WTC11 (cell line): ENCODE results near the gene OGFOD3.

Experiments used
- NR3C1 ChIP-seq: sonication (generic); formaldehyde crosslinking; conservative IDR thresholded peaks from 2 replicates; pipeline ENCODE4 v1.8.1; 2023; ENCODE audit warnings: low read depth, mild to moderate bottlenecking, missing genetic modification reagents
- TEAD4 ChIP-seq: sonication (generic); formaldehyde crosslinking; IDR thresholded peaks from 2 replicates; pipeline ENCODE4 v1.8.0; 2022; ENCODE audit warnings: mild to moderate bottlenecking, missing genetic modification reagents
- ZNF121 ChIP-seq: sonication (generic); formaldehyde crosslinking; IDR thresholded peaks from 2 replicates; pipeline ENCODE4 v1.8.0; 2023; ENCODE audit warnings: missing genetic modification reagents
- TF ChIP-seq, protein P1 (sequence below): fragments of 200-600 bp; IDR thresholded peaks from 2 replicates; pipeline ENCODE4 v1.8.0; 2022; ENCODE audit warnings: antibody characterized with exemption
- TF ChIP-seq, protein P2 (sequence below): sonication (generic); formaldehyde crosslinking; conservative IDR thresholded peaks from 2 replicates; pipeline ENCODE4 v1.8.1; 2022; ENCODE audit warnings: mild to moderate bottlenecking, missing genetic modification reagents
- TF ChIP-seq, protein P3 (sequence below): sonication (generic); formaldehyde crosslinking; IDR thresholded peaks from 2 replicates; pipeline ENCODE4 v1.8.0; 2022; ENCODE audit warnings: mild to moderate bottlenecking, missing genetic modification reagents
- TF ChIP-seq, protein P4 (sequence below): sonication (generic); formaldehyde crosslinking; IDR thresholded peaks from 2 replicates; pipeline ENCODE4 v1.8.1; 2022; ENCODE audit warnings: low read depth, missing genetic modification reagents, borderline replicate concordance

DNA sequence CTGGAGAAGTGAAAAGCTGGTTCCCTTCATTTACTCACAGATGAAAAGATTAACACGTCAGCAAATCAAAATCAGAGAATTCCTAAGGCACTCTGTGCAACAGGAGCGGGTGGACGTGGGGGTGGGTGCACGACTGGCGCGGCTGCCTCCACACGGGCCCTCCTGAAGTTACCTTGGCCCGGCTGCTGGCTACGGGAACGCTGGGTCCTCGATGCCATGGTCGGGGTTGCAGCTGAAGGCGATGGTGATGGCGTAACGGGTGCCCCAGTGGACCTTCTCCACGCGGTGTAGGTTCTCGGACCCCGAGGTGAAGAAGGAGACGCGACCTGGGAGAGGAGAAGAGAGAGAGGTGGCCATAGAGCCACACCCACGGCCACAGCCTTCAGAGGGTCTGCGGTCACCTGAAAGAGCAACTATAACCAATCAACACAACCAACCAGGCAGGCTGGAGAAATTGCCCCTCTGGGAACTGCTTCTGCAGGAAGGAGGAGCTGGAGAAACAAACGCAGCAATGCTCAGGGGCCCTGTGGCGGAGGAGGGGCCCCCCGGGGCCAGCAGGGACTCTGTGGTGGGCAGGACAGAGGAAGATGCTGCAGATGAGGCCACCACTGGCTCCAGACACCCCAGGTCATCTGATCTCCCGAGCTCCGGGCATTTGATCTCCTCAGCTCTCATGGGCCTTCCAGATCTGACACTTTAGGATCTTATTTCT, 26.0 kb downstream of the OGFOD3 start:
- TF ChIP-seq ZNF121 (CRISPR knock-in tag): no peak
- TF ChIP-seq, protein P1, sequence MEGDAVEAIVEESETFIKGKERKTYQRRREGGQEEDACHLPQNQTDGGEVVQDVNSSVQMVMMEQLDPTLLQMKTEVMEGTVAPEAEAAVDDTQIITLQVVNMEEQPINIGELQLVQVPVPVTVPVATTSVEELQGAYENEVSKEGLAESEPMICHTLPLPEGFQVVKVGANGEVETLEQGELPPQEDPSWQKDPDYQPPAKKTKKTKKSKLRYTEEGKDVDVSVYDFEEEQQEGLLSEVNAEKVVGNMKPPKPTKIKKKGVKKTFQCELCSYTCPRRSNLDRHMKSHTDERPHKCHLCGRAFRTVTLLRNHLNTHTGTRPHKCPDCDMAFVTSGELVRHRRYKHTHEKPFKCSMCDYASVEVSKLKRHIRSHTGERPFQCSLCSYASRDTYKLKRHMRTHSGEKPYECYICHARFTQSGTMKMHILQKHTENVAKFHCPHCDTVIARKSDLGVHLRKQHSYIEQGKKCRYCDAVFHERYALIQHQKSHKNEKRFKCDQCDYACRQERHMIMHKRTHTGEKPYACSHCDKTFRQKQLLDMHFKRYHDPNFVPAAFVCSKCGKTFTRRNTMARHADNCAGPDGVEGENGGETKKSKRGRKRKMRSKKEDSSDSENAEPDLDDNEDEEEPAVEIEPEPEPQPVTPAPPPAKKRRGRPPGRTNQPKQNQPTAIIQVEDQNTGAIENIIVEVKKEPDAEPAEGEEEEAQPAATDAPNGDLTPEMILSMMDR: no peak
- TF ChIP-seq NR3C1 (CRISPR knock-in tag): no peak
- TF ChIP-seq, protein P2, sequence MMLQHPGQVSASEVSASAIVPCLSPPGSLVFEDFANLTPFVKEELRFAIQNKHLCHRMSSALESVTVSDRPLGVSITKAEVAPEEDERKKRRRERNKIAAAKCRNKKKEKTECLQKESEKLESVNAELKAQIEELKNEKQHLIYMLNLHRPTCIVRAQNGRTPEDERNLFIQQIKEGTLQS: no peak
- no peak for TF ChIP-seq TEAD4 (CRISPR knock-in tag)
- TF ChIP-seq, protein P3, sequence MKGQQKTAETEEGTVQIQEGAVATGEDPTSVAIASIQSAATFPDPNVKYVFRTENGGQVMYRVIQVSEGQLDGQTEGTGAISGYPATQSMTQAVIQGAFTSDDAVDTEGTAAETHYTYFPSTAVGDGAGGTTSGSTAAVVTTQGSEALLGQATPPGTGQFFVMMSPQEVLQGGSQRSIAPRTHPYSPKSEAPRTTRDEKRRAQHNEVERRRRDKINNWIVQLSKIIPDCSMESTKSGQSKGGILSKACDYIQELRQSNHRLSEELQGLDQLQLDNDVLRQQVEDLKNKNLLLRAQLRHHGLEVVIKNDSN (CRISPR knock-in tag): no peak
- TF ChIP-seq, protein P4, sequence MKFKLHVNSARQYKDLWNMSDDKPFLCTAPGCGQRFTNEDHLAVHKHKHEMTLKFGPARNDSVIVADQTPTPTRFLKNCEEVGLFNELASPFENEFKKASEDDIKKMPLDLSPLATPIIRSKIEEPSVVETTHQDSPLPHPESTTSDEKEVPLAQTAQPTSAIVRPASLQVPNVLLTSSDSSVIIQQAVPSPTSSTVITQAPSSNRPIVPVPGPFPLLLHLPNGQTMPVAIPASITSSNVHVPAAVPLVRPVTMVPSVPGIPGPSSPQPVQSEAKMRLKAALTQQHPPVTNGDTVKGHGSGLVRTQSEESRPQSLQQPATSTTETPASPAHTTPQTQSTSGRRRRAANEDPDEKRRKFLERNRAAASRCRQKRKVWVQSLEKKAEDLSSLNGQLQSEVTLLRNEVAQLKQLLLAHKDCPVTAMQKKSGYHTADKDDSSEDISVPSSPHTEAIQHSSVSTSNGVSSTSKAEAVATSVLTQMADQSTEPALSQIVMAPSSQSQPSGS (CRISPR knock-in tag): no peak
